Measurements from ENCODE around the gene ZNF91.
"Not testable (repeated sequence)": the region's sequence is repeated elsewhere in the genome, so short reads cannot be mapped to it uniquely, and the experiment has no call there.

ZNF91 gene

DNA sequence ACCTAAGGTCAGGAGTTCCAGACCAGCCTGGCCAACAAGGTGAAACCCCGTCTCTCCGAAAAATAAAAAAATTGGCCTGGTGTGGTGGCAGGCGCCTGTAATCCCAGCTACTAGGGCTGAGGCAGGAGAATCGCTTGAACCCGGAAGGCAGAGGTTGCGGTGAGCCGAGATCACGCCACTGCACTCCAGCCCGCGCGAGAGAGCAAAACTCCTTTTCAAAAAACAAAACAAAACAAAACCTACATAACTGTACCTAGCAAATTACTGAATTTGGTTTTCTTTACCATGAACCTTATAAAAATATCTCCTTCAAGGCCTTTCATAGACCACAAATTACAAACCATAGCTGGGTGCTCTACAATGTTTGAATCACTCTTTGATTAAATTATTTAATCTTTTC is 760 bp downstream of the ZNF91 start:
- no peak for DNase-seq

DNA sequence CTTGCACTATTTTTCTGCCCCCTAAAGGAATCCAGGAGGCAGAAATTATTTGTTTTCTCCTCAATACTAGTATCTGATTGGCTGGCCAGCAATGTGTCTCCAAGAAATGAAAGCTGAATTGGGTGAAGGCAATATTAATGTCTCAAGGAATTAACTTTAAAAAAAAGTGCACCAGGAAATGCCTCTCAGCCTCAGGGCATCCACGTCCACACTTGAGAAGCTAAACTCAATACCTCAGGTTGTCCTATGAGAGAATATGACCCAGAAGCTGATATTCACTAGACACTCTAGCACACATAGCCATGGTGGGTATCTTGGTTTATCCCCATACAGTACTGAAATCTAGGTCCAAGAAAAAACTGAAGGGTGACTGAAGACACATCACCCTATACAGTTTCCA is 2.1 kb downstream of the ZNF91 start:
- no peak for DNase-seq

DNA sequence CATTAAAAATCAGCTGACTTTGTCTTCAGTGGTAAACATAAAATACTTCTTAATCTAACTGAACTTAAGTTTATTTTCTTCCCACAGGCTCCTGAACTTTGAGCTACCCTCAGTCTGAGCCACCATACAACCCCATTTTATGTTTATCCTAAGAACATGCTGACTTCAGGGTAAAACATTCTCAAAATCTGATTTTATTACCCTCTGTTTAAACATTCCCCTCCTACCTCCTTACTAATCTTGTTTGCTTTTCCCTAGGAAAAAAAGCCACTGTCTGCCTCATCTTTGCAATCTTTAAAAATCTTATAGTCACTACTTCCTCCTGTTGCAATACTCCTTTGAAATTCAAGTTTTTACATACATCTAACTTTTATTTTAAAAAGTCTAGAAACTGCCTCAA is 4.0 kb downstream of the ZNF91 start:
- no peak for DNase-seq

DNA sequence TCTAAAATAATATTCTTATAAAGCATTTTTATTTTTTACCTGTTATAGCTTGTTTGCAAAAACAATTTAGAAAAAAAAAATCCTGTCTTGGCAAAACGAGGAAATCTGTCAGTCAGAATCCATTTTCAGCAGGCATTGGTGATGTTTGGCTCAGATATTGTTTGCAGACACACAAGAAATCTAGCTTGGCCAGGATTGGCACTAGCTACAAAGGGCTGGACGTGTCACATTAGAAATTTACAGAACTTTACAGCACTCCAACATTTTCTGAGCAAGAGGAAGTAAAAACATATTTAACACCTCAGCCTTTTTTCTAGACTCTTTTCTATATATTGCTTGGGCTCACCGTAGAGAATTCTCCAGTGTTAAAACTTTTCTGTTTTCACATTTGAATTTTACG is 9.9 kb downstream of the ZNF91 start:
- DNase-seq = no peak

DNA sequence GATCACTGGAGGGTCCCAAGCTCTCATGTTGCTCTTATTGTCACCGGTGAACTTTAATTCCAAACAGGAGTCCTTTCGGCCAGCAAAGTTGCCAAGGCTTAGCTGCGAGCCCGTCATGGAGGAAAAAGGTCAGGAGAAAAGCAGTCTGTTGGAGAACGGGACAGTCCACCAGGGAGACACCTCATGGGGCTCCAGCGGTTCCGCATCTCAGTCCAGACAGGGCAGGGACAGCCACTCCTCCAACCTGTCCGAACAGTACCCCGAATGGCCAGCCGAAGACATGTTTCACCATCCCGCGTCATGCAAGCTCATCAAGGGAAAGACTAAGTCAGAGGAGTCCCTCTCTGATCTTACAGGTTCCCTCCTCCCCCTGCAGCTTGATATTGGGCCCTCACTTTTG is 10.4 kb downstream of the ZNF91 start:
- DNase-seq = no peak

DNA sequence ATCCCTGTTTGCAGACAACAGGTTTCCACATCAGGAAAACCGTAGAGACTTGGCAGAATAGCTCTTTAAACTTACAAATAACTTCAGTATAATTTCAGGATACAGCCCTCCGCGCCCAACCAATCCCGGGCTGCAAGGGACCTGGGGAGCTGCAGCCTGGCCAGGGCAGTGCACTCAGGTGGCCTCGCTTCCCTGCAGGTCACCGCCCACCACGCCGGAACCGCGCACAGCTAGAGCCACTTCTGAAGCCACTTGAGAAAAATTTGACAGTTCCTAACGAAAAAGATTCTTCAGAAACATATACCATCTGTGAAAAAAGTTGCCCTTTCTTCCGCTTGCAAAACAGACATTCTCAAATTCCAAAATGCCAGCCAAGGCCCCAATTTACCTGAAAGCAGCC is 11.1 kb downstream of the ZNF91 start:
- DNase-seq = no peak

DNA sequence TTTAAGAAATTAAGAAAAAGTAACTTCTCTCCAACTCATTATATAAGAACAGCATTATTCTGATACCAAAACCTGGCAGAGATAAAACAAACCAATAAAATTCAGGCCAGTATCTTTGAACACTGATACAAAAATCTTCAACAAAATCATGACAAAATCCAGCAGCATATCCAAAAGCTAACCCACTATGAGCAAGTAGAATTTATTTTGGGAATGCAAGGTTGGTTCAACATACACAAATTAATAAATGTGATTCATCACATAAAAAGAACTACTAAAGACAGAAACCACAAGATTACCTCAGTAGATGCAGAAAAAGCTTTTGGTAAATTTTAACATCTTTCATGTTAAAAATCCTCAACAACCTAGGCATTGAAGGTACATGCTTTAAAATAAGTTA is 12.3 kb downstream of the ZNF91 start:
- no peak for DNase-seq

DNA sequence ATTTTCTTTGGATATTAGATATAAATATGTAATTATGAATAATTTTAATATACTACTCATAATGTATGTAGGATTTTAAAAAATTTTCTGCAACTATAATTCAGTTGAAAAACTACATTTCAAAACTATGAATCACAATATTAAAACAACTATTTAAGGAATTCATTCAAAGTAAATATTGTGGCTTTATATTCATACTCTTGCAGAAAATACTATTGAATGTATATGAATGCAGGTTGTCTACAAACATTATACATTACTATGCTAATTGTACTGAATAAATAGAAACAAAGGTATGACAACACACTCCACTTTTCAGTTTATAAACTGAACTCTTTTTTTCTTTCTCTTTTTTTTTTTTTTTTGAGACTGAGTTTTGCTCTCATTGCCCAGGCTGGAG is 14.2 kb downstream of the ZNF91 start:
- no peak for DNase-seq

DNA sequence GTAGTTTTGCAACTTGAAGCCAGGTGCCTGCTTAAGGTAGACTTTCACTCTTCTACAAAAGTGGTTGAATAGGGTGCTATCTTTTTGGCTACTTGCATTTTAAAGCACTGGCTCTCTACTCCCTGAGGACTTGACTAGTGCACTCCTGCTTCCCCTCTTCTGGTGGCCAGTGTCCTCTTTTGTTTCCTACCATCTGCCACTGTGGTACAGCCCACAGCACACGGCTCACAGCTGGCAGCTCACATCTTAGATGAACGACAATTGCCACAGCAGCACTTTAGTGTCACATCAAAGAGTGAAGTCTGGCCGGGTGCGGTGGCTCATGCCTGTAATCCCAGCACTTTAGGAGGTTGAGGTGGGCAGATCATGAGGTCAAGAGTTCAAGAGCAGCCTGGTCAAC is 15.6 kb downstream of the ZNF91 start:
- DNase-seq = not testable (repeated sequence)

DNA sequence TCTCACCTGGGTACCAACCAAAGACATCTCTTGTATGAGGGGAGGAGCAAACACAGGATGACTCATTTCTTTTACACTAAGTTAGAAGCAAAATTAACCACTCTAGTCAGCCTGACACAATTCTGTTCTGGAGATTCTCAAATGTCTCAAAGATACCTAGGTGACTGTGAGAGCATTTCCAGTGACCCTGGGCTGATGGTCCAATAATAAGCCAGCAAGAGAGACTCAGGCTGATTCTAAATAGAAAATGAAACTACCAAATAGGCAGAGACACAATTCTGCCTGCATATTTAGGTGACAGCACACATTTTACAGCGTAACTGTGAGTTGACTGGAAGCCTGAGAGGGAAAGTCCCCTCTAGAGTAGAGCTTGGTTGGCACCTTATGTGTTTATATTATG is 16.3 kb downstream of the ZNF91 start:
- DNase-seq = no peak

DNA sequence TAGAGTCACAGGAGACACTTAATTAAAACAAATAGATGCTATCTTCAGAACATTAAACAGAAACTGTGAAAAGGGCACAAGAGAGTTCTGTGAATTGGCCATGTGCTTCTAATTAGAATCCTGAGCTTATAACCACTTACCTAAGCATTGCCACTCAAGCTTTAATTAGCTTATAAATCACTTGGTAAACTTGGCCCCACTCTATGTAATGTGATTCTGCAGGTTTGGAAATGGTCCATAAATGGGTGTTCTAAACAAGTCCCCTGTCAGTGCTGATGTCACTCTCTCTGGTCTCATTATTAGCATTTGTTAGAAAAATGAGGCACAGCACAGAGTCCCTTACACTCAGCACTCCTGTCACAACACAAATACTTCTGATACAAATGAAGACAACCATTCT is 18.0 kb downstream of the ZNF91 start:
- DNase-seq = no peak

DNA sequence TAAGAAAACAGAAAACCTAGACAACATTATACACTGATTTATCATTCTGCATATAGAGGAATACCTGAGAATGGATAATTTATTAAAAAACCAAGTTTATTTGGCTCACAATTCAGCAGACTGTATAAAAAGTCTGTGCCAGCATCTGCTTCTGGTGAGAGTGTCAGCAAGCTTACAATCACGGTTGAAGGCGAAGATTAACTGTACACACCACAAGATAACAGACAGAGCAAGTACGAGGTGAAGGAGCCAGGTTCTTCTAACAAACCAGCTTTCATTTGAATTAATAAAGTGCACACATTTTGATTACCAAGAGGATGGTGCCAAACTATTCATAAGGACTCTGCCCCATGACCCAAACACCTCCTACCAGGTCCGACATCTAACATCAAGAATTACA is 28.8 kb downstream of the ZNF91 start:
- DNase-seq = no peak

DNA sequence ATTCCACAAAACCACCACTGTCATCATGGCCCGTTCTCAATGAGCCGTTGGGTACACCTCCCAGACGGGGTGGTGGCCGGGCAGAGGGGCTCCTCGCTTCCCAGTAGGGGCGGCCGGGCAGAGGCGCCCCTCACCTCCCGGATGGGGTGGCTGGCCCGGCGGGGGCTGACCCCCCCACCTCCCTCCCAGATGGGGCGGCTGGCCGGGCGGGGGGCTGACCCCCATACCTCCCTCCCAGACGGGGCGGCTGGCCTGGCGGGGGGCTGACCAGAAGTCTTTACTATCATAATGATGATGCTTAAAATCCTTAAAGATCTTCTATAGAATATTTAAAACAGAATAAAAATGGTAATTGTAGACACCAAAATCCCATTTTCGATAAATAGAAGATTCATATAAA is 29.2 kb downstream of the ZNF91 start:
- DNase-seq = not testable (repeated sequence)

DNA sequence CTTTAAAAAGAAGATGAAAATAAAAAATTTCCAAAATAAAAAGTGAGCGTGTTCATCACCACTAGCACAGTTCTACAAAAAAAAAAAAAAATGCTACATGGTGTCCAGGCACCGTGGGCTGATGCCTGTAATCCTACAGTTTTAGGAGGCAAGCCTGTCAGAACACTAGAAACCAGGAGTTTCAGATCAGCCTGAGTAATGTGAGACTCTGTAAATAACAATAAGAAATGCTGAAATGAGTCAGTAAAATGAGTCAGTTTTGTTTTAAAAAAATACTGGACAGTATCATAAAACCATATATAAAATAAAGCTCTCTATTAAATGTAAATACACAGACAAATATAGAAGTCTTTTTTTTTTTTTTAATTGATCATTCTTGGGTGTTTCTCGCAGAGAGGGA is 30.0 kb downstream of the ZNF91 start:
- no peak for DNase-seq

DNA sequence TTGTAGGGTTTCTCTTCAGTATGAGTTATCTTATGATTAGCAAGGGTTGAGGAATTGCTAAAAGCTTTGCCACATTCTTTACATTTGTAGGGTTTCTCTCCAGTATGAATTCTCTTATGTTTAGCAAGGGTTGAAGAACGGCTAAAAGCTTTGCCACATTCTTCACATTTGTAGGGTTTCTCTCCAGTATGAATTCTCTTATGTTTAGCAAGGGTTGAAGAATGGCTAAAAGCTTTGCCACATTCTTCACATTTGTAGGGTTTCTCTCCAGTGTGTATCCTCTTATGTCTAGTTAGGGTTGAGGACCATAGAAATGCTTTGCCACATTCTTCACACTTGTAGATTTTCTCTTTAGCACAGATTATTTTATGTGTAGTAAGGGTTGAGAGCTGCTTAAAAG is 33.4 kb downstream of the ZNF91 start:
- DNase-seq = not testable (repeated sequence)

DNA sequence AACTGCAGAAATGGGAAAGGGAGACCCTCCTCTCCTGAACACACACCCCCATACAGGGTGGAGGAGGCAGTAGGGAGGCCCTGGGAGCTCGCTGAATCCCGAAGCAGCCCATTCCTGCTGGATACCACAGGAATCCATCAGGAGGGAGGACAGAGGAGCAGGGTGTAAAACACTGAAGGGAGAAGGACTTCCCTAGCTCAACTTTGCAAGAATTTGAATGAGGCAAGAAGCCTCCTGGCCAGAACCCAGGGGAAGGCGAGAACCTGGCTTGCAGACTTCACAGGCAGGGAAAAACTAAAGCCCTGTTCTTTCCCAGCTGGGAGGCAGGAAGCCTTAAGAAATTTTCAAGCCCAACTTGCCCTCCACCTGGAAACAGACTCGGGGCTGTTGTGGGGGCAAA is 43.5 kb downstream of the ZNF91 start:
- no peak for DNase-seq

DNA sequence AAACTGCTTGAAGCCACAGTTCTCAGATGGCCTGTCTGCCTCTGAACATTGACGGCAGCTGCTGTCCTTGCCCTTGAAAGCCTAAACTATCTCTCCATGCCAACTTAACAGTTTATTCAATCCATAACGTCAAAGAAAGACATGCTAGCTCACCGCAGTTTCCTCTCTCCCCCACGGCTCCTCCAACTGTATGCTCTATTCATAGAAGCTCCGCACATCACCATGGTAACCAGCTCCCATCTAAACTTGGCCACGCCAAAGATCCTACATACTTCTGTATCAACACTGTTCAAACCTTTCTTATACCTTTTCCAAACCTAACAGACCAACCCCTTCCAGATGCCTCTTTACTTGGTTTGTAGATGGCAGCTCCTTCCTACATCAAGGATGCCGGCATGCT is 48.6 kb downstream of the ZNF91 start:
- no peak for DNase-seq

DNA sequence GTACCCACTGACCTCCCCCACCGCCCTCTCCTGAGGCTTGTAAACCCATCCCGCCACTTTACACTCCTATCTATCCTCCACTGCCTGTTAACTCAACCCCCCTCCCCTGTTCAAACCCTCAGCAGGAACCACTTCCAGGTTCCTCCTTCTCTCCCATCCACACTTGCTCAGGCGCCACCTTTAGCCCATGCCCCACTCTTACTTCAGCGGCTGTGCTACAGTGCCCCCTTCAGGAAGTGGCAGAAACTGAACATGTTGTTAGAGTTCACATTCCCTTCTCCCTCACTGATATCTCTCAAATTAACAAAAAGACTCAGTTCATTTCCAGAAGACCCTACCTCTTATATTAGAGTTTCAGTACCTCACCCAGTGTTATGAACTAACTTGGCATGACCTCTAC is 49.4 kb downstream of the ZNF91 start:
- no peak for DNase-seq

DNA sequence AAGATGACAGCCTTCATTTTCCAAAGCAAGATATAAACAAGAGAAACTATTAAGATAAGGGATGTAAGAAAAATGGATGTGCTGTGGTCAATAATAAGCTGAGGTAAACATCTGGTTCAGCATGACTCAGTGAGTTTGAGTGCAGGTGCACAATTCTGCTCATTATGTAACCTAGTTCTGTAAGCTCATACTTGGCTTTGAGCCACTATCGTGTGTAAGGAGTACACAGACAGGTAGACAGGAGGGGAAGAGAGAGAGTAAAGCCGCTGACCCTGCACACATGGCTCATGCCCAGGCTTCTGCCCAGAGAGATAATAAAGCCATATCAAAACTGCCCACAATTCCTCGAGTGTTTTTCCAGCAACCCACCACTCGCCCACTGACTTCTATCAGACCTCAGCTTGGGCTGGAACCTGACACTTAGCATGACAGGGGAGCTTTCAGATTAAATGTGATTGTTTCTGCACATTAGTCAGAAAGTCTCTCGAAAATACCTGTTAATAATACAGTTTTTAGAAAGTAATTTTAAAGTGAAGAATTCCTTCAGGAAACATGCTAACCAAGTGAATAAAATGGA is 51.7 kb downstream of the ZNF91 start:
- DNase-seq = no peak

DNA sequence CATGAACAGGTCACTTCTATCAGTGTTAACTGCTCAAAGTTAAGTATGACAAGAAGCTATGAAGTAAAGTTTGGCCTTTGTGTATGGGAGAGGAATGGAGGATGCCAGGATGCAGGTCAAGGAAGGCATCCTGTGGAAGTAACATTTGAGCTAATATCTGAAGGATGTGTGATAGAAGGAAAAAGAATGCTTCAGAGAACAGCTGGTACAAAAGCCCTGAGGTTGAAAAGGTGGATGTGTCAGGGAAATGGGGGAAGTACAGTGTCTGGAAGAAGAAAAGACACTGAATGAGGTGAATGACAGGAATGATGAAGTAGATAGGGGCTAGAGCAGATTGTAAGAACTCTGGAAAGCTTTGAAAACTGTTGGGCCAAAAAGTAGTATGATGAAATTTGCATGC is 67.1 kb downstream of the ZNF91 start:
- DNase-seq = no peak

DNA sequence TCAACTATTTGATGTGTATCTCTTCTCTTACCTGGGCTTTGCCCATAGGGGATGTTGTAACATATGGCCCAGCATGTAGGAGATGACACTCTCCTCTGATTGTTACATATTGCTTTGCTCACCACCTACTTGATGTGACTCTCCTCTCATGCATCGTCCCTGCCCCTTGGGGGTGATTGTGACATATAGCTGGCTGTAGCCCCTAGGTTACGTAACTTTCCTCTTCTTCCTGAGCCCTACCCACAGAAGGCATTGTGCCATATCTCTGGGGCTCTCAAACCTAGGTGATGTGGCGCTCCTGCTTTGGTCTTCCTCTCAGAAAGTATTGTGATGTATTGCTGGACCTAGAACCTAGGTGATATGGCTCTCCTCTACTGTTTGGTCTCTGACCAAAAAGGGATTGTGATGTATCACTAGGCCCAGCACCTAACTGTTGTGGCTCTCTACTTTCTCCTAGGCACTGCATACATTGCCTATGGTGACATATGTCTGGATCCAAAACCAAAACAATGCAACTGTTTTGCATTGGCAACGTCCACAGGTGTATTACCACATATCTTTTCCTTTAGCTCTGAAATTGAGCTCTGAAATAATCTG is 73.2 kb downstream of the ZNF91 start:
- no peak for DNase-seq

DNA sequence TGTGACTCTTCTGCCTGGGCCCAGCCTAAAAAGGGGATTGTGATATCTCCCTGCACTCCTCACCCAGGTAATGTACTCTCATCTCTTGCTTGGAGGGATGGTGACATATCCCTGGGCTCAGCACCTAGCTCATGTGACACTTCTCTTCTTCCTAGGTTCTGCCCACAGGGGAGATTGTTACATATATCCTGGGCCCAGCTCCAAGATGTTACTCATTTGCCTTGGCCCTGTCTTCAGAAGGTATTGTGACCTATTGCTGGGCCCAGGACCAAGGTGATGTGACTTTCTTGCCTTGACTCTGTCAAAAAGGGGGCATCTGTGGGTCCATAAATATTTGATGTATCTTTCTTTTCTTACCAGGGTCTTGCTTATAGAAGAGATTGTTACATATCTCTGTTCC is 73.9 kb downstream of the ZNF91 start:
- DNase-seq = not testable (repeated sequence)

DNA sequence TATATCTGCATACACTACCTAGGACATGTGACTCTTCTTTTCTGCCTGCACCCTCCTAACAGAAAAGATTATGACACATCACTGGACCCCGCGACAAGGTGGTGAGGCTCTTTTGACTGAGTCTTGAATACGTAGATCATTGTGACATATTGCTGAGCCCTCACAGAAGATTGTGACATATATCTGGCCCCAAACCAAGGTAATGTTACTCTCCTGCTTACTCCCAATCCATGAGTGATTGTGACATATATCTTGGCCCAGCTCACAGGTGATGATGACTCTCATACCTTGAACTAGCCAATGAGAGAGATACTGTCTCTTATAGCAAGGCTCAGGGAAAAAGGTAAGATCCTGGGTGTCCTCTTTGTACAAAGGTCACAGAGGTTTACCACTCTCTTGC is 75.7 kb downstream of the ZNF91 start:
- DNase-seq = not testable (repeated sequence)

DNA sequence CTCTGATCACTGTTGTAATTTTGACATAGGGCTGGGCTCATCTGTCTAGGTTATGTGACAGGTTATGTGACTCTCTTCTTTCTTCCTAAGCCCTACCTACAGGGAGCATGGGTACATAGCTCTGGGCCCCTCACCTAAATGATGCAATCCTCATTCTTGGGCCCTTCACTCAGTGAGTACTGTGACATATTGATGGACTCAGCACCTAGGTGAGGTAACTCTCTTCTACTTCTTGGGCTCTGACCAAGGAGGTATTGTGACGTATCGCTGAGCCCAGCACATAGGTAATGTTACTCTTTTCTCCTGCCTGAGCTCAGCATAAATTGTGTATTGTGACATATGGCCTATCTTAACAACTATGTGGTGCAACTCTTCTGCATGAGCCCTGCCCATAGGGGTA is 76.3 kb downstream of the ZNF91 start:
- DNase-seq = not testable (repeated sequence)

DNA sequence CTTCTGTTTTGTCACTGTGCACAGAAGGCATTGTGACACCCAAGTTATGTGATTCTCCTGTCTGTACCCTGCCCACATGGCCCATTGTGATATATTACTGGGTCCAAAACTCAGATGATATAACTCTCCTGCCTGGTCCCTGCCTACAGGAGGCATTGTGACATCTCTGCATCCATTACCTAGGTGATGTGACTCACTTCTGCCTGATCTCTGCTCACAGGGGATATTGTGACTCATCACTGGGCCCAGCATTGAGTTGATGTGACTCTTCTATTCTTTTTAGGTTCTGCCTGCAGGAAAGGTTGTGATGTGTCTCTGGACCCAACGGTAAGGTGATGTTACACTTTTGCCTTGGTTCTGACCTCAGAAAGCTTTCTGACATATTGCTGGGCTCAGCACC is 77.1 kb downstream of the ZNF91 start:
- no peak for DNase-seq

DNA sequence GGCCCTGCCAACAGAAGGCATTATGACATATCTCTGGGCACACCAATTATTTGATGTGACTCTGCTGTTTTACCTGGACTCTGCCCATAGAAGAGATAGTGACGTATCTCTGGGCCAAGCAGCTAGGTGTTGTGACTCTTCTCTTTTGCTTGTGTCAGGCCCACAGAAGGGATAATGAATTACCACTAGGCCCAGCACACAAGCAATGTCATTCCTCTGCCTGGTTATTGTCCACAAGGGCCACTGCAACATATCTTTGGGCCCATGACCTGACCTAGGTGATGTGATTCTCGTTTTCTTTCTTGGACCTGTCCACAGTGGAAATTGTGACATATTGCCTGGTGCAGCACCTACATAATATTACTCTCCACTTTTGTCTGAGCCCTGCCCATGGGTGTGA is 80.0 kb downstream of the ZNF91 start:
- DNase-seq = no peak
